NCI-H2196 (cell line): ENCODE data around the gene SYTL5.

Source experiments
- DNase-seq: peaks from one replicate; lab custom pipeline; 2025; ENCODE audit not compliant: unreplicated experiment; lab: John Stamatoyannopoulos, UW

The SYTL5 gene

DNA sequence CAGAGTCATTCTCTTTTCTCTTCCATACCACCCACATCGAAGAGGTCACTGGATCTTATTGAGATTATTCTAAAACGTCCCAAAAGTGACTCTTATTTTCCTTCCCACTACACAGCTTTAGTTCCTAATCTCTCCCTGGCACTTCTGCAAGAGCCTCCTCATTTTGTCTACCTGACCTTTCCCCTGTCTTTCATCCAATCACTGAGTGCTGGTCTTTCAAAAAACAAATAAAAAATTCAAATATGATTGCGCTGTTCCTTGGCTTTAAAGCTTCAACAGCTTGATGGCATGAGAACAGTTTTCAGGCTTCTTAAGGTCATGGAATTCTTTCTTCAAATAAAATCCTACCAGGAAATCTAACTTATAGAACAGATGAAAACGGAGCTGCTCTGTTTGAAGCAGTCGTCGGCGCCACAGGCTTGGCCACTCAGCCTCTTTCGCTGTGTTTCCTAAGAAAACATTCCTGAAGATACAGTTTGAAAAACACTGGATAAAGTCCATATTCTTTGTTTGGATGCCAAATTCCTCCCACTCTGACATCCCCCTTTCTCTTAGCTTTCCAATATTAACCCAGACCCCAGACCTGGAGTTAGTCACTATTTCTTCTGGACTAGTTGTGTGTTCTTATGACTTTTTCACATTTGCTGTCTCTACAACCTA, 12.5 kb downstream of the SYTL5 start:
- no peak for DNase-seq

DNA sequence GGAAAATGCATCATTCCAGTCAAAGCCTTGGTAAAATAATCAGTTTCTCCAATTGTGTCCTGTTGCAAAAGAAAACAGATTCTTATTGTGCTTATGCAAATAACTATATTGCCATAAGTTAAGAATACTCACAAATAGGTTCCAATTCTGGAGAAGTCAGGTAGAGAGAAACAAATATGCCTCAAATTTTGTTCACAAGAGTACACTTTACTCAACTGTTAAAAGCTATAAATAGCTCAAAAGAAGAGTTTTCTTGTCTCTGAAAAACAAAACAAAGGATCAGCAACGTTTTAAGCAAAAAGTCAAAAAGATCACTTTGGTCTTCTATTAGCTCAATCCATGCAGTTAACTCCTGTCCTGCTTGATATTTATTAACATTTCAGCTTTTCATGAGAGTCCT, 21.9 kb downstream of the SYTL5 start:
- no peak for DNase-seq

GRCh38 chrX:38036466-38036865, 30.1 kb downstream of the SYTL5 start:
- no peak for DNase-seq

- no peak for DNase-seq
Observed at GRCh38 chrX:38038501-38038900, 32.1 kb downstream of the SYTL5 start.

DNA sequence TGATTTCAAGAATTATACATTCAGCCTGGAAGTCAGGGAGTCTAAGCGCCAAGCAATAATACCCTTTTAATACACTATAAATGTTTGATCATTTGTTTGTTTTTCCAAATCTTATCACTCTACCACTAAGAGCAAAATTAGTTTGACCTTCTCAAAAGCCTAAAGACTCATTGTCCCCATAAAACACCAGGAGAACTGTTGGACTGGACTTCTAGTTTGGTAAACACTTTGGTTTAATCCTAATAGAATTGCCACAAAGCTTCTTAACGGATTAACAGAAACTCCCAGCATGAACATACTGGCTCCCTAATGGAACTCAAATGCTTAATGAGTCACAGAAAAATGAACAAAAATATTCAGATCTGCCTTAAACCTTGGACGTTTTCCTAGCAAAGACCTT, 34.9 kb downstream of the SYTL5 start:
- no peak for DNase-seq

- DNase-seq, result no peak
Observed at GRCh38 chrX:38044701-38045100, 38.3 kb downstream of the SYTL5 start.

- no peak for DNase-seq
Observed at GRCh38 chrX:38045538-38046096, 39.3 kb downstream of the SYTL5 start.

DNA sequence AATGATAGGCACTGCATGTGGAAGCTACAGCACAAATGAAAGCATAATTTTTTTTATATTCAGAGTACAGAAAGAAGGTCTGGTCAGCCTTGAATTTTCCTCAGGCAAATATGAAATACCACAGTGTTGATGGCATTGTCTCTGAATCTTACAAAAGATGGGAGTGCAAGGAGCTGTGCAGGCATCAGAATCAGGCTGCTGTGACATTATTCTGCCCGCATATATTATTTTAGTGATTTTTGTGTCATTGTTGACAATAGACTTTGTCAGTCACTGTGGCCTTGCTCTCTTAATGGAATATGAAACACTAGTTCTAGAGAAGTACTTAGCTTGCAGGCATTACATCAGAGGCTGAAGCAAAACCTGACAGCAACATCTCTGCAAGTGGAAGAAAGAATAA, 42.5 kb downstream of the SYTL5 start:
- DNase-seq, result no peak

DNA sequence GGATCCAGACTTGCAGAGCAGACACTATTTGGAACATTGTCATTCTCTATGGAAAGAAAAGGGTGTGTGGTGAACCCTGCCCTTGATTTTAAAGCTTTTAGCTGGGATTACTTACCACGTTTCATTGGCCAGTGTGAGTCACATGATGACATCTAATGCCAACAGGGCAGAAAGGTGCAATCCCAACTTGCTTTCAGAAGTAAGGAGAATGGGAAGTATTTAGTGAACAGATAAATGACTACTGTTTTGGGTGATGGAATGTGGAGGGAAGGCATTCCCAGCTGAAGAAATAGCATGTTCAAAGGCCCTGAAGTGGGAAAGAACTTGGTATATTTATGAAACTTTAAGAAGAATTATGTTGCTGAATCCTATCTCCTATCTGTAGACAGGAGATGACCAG, 44.5 kb downstream of the SYTL5 start:
- DNase-seq, result no peak

GRCh38 chrX:38052096-38052495, 45.7 kb downstream of the SYTL5 start:
- no peak for DNase-seq

- DNase-seq, result no peak
Observed at GRCh38 chrX:38055170-38055847, 49.0 kb downstream of the SYTL5 start.

GRCh38 chrX:38060331-38060878, 54.1 kb downstream of the SYTL5 start:
- no peak for DNase-seq

GRCh38 chrX:38061335-38061734, 55.0 kb downstream of the SYTL5 start:
- DNase-seq, result no peak

- DNase-seq, result no peak
Observed at GRCh38 chrX:38066934-38067333, 60.6 kb downstream of the SYTL5 start.

DNA sequence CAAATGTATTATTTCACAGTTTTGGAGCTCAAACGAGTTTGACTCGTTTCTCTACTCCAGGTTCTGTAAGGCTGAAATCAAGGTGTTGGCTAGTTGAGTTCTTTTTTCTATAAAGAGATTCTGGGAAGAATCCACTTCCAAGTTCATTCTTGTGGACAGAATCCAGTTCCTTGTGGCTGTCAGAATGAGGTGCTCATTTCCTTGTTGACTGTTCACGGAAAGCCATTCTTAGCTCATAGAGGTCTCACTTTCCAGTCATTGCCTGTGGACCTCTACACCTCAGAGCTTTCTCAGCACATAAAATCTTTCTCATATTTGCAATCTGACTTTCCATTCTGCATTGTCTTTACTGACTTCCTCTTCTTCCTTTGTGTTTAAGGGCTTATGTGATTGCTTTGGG, 62.9 kb downstream of the SYTL5 start:
- no peak for DNase-seq

DNA sequence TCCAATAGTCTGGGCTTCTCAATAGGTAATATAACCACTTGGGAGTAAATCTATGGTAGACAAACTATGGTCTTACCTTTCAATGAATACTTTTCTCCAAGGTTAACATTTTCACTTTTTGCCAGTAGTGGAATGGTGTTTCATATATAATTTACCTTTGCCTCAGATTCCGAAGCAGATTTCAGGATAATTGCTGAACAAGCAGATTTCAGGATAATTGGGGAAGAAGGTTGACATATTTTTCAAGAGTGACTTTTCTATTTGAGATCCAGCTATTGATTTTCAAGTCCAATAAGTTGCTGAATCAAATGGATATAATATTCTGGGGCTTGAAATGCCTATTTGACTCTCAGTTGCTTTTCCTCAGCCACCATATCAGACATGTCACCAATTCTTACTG, 63.6 kb downstream of the SYTL5 start:
- no peak for DNase-seq

DNA sequence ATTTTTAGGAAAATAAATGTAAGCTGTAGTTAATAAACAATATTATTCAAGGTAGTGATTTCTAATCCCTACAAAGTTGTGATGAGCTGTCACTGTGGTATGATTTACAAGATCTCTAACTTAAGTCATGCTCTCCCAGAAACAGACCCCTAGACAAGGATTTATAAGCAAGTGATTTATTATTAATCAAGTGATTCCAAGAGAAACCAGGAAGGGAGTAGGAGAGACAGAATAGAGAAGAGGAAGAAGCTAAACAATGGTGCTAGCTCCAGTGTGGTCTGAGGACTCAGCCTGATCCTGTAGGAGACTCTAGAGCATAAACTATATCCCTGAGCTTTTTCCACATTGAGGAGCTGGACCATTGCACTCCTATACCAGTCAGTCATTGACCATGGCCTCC, 73.1 kb downstream of the SYTL5 start:
- DNase-seq, result no peak

DNA sequence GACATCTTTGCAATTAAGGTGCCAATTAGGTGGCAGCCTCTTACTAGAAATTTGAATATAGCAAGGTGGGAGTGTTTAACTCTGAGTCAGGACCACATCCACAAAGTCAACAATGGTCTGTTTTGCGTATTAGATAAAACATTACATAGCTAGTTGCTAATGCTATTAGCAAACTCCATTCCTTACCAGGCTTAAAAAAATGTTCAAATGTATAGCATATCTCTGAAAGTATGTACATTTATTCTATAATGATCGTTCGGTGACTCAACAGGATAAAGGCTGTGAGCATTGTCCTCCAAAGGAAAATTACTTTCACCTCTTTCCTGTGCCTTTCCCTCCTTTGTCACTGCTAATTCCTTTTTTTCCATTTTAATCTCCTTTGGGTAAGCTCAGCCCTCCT, 74.5 kb downstream of the SYTL5 start:
- no peak for DNase-seq

GRCh38 chrX:38081909-38082308, 75.6 kb downstream of the SYTL5 start:
- no peak for DNase-seq

GRCh38 chrX:38082309-38082708, 76.0 kb downstream of the SYTL5 start:
- no peak for DNase-seq

GRCh38 chrX:38085813-38086212, 79.5 kb downstream of the SYTL5 start:
- no peak for DNase-seq

DNA sequence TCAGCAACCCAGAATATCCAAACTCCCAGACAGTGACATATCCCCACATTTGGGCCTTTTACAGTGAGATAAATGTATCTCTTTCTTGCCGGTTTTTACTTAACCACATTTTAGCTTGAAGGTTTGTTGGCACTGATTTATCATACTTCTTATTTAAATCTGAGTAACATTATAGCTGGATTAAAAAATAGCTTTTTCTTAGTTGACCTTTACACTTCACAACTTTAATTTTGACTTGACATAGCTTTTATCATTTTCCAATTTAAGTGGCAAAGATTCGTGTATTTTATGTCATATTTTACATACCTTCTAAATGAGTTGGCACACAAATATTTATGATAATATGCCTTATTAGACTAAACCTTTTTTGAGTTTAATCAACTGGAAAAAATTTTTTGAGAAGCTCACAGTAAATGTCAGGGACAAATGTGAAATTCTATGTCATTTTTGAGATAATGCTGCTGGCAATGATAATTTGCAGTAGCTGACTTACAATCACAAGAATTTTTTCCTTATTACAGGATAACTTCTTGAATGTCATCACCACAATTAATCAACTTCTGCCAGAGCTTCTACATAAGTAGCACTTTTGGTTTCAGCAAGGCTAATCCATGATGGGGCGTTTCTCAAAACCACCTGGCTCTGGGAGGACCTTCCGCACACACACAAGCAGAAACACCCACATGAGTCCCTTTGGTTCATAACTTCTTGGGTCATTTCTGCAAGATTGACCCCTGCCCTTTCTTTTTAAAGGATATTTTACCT, 80.3 kb downstream of the SYTL5 start:
- DNase-seq, result no peak
